CD1c-positive myeloid dendritic cell (primary cell): Measurements from ENCODE around the gene GRM7.

Experiments used
- DNase-seq: peaks from one replicate; pipeline ENCODE4 v3.0.0-alpha.2; 2016; ENCODE audit errors: extremely low spot score

The GRM7 gene

DNA sequence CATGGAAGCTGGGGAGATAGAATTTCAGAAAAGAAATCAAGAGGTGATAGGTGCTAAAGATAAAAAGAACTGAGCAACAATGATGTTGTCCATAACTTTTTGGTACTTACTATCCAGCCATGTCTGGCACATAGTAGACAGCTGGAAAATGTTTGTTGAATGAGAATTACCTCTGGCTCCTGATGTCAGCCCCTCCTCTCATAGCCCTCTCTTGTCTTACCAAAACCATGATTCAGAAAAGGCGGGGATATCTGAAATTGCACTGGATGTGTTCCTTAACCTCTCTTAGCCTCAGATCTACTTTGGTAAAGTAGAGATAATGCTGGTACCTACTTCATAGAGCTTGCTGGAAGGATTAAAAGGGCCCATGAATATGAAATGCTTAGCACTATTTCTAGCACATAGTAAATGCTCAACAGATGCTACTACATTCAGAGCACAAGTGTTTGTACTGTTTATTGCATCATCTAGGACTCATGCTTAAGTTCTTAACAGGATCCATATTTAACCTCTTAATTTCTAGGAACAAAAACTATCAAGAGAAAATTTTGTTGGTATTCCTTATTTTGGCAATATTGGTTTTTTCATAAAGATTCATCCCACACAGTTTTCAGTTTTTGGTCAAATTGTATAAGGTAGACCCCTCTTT, 859.9 kb downstream of the GRM7 start:
- no peak for DNase-seq

DNA sequence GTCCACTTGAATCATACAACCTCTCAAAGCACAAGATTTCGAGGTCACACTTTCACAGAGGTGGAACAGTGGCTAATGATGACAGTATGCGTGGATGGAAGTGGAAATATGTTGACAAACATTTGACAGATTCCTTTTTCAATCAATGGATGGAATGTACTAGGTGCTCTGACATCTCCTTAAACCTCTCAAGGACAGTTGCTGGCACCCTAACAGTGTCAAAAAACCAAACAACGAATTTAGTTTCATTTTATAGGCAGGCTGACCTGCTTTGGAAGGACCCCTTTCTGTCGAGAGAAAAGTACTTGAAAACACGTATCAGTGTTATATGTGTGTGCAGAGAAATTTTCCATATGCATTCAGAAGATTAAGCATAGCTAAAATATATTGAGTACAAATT, 861.0 kb downstream of the GRM7 start:
- no peak for DNase-seq

DNA sequence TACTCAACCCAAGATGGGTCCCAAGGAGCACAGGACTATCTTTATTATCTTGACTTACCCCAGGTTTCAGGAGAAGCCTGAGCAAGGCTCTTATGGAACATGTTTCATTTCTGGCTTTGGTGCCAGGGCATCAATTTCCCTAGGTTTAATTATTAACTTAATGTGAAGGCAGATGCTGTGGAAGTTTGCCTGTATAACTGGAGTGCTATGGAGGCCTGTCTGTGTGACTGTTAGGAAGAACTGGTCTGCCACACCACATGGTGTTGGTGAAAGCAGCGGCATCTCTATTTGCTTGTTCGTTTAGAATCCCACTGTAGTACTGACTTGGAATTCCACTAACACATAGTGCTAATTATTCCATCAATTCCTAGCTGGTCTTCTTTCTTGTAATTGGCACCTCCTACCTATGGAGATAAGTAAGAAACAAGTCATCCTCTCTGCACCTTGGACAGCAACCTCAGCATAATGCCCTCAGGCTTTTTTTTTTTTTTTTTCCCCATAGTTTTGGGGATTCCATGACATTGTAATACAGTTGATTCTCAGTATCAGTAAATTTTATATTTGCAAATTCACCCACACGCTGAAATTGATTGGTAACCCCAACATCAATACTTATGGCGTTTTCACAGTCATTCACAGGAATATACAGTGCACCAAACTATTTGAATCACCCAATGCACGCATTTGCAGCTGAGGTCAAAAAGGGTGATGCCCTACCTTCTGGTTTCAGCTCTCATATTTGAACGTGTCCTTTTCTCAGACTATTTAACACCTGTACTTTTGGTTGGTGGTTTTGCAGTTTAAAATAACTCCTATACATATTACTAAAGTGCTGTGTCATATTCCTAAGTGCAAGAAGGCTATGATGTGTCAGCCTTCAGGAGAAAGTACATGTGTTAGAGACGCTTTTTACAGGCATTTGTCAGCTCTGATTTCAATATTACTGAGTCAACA, 867.9 kb downstream of the GRM7 start:
- no peak for DNase-seq

DNA sequence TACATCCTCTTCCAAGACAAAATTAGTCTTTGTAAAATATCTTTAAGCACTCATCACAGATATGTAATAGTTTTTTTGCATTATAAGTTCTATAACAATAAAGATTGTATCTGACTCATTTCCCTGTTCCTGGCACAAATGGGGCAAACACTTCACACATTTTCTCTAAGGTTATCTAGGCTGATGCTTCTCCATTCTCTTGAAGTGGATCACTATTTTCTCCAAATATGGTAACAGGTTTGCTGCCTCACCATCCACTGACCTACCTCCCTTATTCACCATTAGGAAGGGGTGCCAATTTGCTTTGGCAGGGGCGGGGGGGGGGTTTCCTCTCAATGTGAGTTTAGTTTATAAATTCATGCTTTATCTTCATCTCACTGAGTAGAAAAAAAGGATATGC, 873.0 kb downstream of the GRM7 start:
- DNase-seq = no peak

DNA sequence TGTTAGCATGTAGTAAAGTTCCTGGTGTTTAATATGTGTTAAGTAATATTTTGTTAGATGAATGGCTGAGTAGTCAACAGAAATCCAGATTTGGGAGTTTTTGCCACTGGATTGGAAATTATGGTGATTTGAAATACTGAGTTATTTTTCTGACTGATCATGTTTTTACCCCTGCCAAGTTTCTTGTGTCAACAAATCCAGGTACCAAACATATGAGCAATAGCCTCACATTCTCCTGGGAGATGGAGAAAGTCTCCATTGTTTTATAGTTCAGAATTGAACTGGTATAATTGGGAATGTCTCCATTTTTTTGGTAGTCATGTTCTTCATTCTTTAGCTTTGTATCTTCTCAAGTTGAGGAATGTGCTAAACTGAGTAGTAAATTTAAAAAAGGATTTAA, 873.5 kb downstream of the GRM7 start:
- DNase-seq = no peak

DNA sequence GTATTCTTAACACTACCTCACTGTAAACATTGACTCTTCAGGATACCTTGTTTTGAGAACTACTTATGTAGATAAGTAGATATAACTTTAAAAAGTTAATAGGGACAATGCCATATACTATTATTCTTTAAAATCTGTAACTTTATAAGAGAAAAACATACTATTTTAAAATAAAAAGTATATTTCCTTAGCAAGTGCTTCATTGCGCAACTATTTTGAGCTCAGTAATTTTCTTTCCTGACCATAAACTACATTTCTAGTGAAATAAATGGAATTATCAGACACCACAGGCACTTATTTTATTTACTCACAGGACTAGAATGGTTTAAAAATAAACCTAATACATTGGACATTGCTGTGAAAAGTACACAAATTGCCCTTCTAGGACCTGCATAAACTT, 876.3 kb downstream of the GRM7 start:
- DNase-seq = no peak

DNA sequence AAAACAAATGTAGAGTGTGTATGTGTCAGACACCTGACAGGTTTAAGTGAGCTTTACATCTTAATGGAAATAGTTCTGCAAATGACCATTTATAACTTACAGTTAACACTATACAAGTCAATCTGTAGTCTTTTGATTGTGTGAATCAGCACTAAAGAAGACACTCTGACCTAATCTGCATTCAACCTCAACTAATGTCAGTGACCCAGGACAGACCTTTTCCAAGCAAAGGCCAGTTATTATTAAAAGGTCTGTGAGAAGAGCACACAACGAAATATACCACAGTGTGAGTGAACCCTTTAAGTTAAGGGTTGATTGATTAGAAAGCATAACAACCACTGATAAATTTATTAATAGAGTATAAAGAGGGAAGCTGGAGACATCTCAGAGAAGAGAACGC, 878.8 kb downstream of the GRM7 start:
- no peak for DNase-seq

DNA sequence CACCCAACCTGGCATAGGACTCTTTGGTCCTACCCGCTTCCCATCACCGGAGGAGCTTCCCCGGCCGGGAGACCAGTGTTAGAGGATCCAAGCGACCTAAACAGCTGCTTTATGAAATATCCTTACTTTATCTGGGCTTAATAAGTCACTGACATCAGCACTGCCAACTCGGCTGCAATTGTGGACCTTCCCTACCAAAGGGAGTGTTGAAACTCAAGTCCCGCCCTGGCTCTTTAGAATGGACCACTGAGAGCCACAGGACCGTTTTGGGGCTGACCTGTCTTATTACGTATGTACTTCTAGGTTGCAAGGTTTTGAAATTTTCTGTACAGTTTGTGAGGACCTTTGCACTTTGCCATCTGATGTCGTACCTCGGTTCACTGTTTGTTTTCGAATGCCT, 879.5 kb downstream of the GRM7 start:
- DNase-seq = no peak

DNA sequence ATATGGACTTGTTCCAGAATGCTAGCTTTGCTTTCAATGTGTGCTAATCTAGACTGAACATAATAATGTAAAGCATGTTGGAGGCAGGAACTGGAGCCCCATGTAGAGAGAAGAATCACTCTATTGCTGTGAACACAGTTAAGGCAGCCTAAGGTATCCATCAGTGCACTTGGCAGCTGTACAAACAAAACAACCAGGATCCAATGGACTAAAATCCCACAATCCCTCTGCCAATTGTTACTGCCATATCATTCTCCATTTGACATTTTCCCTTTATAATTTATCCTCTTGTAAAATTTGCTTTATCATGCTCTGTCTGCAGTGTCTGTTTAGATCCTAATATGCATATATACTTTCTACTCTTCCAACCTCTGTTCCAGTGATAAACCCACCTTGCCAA, 883.9 kb downstream of the GRM7 start:
- no peak for DNase-seq

DNA sequence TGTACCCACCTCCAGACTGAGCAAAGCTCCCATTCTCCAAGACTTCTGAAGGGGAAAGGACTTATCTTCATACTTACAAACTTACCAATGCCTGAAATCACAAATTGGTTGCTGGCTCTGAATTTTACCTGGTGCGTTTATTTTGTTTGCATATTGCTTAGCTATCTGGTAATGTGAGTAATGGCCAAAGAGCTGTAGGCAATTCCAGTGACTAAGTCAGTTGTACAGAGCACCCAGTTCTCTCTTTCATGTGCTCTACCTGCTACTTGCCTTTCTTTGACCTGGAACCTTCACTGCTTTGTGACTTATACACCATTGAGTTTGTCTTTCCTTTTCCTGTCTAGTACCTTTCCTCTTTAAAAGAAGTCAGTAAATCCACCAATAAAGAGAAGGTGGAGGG, 884.8 kb downstream of the GRM7 start:
- DNase-seq = no peak

DNA sequence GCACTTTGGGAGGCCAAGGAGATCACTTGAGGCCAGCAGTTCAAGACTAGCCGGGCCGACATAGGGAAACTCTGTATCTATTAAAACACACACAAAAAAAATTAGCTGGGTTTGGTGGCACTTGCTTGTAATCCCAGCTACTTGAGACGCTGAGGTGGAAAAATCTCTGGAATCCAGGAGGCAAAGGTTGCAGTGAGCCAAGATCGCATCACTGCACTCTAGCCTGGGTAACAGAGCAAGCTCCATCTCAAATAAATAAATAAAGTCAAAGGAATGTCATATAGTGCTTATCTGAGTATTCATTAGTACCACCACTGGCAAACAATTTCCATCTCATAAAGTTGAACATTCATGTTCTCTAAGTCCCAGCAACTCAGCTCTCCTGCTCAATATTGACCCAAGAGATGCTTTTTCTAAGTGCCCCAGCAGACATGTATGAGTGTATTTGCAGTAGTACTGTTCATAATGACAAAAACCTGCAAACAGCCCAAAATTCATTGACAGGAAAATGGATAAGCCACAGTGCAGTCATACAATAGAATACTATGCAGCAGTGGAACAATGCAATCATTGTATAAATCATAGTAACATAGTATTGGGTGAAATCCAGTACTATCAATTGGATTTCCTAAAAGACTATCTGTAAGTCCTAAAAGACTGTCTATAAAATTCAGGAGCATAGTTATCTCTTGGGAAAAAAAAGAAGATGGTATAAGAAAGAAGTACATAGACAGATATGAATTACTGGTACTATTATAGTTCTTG, 889.2 kb downstream of the GRM7 start:
- DNase-seq = no peak

DNA sequence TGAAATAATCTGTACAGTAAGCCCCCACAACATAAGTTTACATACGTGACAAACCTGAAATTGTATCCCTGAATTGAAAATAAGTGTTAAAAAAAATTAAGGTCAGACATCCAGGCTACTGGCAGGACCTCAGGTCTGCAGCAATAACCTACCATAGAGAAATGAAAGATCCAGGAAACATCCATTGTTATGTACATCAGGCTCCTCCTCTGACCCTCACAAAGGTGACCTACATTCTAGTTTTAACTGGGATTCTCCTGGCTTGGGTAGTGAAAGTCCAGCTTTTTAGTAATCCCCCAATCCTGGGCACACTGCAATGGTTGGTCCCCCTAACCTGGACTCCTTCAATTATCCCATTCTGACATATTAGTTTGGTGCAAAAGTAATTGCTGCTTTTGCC, 891.1 kb downstream of the GRM7 start:
- no peak for DNase-seq

DNA sequence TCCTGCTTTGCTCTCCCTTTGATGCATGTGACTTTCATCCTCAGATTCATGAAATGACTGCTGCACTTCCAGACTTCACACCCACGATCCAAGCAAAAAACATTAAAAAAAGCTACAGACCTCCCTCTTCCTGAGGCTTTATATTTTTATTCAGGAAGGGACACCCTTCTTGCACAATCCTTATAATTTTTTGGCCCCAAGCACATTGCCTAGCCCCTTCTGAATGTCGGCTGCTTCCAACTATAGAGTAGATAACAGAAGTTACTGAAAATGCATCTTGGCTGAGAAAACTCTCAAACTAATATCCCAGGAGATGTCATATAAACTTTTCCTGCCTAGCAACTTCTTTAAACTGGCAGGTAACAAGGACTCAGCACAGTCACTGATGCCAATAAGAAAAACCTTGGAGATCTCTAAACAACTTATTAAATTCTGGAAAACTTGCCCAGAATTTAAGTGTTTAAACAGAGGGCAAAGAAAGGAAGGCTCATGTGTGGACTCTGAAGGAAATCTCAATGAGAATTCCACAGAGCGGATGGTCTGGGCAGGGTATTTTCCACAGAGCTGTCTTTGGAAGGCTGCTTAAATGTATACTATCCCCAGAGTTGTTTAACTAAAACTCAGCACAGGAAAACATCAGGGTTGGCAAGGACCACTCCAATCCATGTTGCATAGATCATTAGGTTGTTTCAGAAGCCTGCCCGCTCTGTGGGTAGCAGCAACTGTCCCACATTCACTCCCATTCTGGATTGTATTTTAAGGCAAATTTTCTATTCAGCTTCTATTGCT, 893.9 kb downstream of the GRM7 start:
- DNase-seq = no peak

DNA sequence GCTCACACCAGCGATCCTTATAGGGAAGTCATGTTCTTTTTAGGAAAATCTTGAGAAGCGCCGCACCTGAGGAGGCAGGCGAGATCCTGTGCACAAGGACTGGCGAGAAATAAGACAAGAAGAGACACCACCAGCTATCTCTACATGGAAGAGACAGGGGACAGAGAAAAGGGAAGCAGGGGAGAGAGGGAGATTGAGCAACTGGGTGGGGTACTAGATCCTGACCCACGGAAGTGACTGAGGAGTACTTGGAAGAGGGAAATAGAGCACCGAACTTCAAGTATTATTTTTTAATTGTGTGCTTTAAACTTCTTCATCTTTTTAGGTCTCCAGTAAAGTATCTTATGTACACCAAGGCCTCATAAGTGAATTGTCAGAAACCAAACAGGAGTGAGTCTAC, 898.7 kb downstream of the GRM7 start:
- DNase-seq = peak; percentile 34

DNA sequence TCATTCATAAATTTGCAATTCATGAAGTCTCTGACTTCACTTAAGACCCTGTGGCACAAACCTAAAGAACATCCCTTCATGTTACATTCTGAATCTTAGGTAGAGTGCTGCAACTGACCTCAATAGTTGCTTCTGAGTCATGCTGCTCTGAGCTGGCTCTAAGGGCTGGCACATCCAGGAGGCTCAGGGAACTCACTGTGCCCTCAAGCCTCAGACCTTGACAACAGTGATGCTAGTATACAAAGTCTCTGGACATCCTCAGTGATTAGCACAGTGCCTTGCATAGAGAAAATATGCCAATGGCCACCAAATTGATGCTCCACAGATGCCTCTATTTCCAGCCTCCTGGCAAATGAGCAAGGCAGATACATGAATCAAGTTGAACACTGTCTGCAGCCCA, 899.8 kb downstream of the GRM7 start:
- DNase-seq = no peak

DNA sequence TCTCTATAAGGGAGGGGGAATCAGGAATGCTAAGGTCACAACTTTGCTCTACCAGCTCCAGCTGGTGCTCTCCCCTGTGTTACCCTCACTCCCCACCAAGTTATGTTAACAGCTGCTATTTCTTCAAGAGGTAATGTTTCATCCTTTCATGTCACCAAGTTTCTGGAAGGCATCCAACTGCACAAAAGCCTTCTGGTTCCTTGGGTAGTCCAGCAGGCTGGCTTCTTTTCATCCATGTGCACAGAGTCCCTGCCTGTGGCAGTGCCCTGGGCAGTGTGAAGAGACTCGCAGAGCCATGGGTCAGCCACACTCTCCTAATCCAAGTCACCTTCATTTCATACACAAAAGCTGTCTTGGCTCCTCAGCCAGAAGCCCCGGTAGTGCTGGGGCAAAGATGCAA, 903.2 kb downstream of the GRM7 start:
- no peak for DNase-seq

DNA sequence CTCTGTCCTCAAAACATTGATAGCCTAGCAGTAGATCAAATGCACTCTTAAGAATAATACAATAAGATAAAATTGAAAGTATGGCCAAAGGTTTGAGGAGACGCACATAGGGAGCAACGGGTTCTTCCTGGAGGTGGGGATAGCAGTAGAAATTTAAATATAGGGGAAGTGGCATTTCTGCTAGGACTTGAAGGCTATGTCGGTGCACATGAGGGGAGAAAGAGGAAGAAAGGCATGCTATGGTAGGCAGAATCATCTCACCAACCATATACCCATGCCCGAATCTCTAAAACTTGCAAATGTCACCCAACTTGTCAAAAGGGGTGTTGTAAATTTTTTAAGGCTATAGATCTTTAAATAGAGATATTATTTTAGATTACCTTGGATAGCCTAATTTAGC, 905.6 kb downstream of the GRM7 start:
- peak; percentile 41 for DNase-seq

DNA sequence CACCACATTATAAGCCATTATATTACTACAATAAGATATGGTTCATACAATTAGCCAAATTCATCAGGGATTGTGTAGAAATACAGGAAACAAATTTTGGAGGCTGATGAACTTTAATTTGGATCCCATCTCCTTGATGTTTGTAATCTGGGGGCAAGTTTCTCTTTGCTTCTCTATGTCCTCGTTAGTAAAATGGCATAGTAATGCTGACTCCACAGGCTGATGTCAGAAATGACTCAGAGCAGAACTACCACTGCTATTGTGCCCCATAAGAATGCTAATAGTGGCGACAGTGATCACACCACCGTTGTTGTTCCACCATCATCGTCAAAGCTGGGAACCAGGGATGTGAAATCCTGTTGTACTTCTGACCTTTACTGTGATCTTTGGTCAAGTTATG, 918.4 kb downstream of the GRM7 start:
- peak; percentile 31 for DNase-seq

DNA sequence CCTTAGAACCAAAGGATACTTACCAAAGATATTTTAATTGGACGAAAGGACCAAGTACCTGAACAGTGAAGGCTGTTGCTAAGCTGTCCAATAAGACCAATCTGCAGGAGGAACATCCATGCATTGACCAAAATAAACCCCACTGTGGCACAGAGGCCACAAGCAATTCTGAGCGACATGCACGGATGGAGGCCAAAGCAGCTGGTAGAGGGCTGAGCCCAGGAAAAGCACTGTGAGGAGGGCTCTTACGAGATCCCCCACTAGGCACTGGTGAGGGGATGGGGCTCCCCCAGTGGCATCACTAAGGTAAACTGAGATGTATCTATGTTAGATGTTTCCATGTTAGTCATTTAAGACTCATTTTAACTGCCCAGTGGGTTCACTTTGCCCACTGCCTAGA, 920.5 kb downstream of the GRM7 start:
- DNase-seq = no peak

DNA sequence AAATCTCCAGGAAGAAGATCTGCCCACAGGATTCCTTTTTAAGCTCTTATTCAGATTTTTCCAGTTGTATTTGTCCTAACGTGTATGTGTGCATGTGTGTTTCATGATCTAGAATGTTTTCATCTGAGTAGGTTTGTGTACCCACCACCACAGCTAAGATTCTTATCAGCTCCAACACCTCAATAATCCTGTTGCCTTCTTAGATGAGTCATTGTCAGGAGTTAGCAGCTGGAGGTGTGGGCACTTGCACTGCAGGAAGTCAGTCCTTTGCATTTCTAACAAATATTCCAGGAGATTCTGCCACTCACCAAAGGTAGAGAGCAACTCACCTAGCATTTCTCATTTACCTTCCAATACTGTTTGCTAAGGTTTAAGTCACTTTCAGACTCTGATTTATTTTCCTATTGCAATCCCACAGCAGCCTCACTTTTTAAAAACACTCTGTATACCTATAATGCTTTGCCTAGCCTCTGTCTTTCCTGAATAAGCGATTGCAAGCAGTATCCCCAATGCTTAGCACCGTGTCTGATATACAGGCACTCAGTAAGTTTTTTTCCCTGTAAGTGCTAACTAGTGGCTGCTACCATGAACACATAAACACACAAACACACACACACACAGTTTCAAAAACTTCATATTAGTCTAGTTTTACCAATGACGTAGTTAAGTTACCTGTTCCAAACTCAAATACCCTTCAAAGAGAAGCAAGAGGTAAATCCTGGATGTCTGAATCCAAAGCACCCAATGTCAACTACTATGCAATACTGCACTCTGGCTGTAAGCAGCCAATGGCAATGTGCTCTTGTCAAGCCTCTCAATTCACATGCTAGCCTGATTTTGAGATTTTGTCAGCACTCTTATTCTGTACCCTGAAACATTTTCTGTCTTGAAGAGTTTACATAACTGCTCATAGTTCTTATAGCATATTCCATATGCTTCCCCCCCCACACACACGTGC, 927.2 kb downstream of the GRM7 start:
- no peak for DNase-seq

DNA sequence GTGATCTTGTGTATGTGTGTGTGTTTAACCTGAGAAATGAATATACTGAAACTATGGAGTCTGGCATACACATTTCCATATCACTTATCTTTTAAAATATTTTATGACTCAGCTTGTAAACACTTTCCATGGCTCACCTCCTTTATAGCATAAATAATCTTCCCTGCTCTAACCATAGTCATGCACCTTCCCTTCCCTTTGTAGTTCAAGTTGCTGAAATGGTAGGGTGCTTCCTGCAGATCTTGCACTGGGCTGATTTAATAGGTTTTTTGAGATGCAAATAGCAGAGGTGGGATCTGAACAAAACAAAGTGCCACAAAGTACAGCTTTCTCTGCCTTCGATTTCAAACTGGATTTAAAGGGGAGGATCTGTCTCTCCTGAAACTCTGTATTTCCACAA, 928.0 kb downstream of the GRM7 start:
- no peak for DNase-seq
